ENCODE results near the gene PPM1D. TPM values are rescaled to one million over a fixed set of nuclear protein-coding genes. Genes with fewer than 3 reads are reported as not detected.

Gene PPM1D
- polyA plus RNA-seq, 12 donors = 9.7 to 16.4 (median 10.7) TPM; not detected in 2

GRCh38 chr17:60615840-60616239 is 15.8 kb downstream of the PPM1D start:
- DNase-seq = no peak

GRCh38 chr17:60618080-60618479 is 18.1 kb downstream of the PPM1D start:
- DNase-seq = no peak

- DNase-seq = no peak
These were observed 19.0 kb downstream of the PPM1D start for GRCh38 chr17:60618854-60619526.

- DNase-seq = no peak
These were observed 23.0 kb downstream of the PPM1D start for GRCh38 chr17:60622961-60623360.

GRCh38 chr17:60623415-60623814 is 23.4 kb downstream of the PPM1D start:
- no peak for DNase-seq

- no peak for DNase-seq
These were observed 27.1 kb downstream of the PPM1D start for GRCh38 chr17:60627124-60627523.

GRCh38 chr17:60628252-60628889 is 28.4 kb downstream of the PPM1D start:
- no peak for DNase-seq

- DNase-seq = no peak
These were observed 29.1 kb downstream of the PPM1D start for GRCh38 chr17:60629120-60629519.

- DNase-seq = peak; percentile 43
These were observed 30.4 kb downstream of the PPM1D start for GRCh38 chr17:60630352-60630751.

- no peak for DNase-seq
These were observed 31.1 kb downstream of the PPM1D start for GRCh38 chr17:60631119-60631518.

- no peak for DNase-seq
These were observed 37.7 kb downstream of the PPM1D start for GRCh38 chr17:60637683-60638082.

GRCh38 chr17:60639019-60639330 is 39.0 kb downstream of the PPM1D start:
- DNase-seq = no peak

GRCh38 chr17:60640503-60640902 is 40.5 kb downstream of the PPM1D start:
- DNase-seq = no peak

GRCh38 chr17:60641126-60641525 is 41.1 kb downstream of the PPM1D start:
- DNase-seq = no peak

- DNase-seq = peak; percentile 66
These were observed 41.8 kb downstream of the PPM1D start for GRCh38 chr17:60641810-60642220.

GRCh38 chr17:60645918-60646523 is 46.0 kb downstream of the PPM1D start:
- no peak for DNase-seq

GRCh38 chr17:60646701-60647100 is 46.7 kb downstream of the PPM1D start:
- DNase-seq = no peak

GRCh38 chr17:60647705-60648104 is 47.7 kb downstream of the PPM1D start:
- DNase-seq = no peak

- no peak for DNase-seq
These were observed 52.7 kb downstream of the PPM1D start for GRCh38 chr17:60652454-60653247.

GRCh38 chr17:60653569-60653968 is 53.6 kb downstream of the PPM1D start:
- DNase-seq = no peak

GRCh38 chr17:60656499-60656898 is 56.5 kb downstream of the PPM1D start:
- no peak for DNase-seq

- no peak for DNase-seq
These were observed 59.2 kb downstream of the PPM1D start for GRCh38 chr17:60659156-60659555.

GRCh38 chr17:60661489-60661888 is 61.5 kb downstream of the PPM1D start:
- DNase-seq = no peak

Data from muscle of arm (tissue), 12 donors.